Neural progenitor cell (in vitro differentiated cells): ENCODE results near the gene DRGX. TPM values are rescaled to one million over a fixed set of nuclear protein-coding genes. Genes with fewer than 3 reads are reported as not detected.

Source experiments
- DNase-seq: peaks from one replicate; pipeline ENCODE4 v3.0.0-alpha.2; 2016; ENCODE audit warnings: low spot score
- H2AFZ ChIP-seq: fragments of 200-600 bp; sonication (generic); replicated peaks from 2 replicates; pipeline ENCODE4 v1.6.1; 2016; ENCODE audit warnings: antibody characterized with exemption
- H3F3A ChIP-seq: fragments of 200-600 bp; sonication (generic); 2 replicates; pipeline ENCODE4 v1.6.1; 2016; ENCODE audit warnings: antibody characterized with exemption, low read depth
- H3K27ac ChIP-seq: fragments of 200-600 bp; sonication (generic); 2 replicates; pipeline ENCODE4 v1.5.1; 2016; ENCODE audit warnings: mild to moderate bottlenecking
- H3K27me3 ChIP-seq: fragments of 200-600 bp; sonication (generic); 2 replicates; pipeline ENCODE4 v1.6.1; 2016; ENCODE audit warnings: mild to moderate bottlenecking, moderate library complexity
- H3K36me3 ChIP-seq: fragments of 200-600 bp; sonication (generic); 2 replicates; pipeline ENCODE4 v1.5.1; 2016
- H3K4me1 ChIP-seq: fragments of 200-600 bp; sonication (generic); 2 replicates; pipeline ENCODE4 v1.6.1; 2016; ENCODE audit warnings: mixed run types
- H3K4me2 ChIP-seq: fragments of 200-600 bp; sonication (generic); 2 replicates; pipeline ENCODE4 v1.6.1; 2016
- H3K4me3 ChIP-seq: fragments of 200-600 bp; sonication (generic); 2 replicates; pipeline ENCODE4 v1.5.1; 2016
- H3K79me2 ChIP-seq: fragments of 200-600 bp; sonication (generic); 2 replicates; pipeline ENCODE4 v1.6.1; 2016; ENCODE audit warnings: low read depth
- H3K9ac ChIP-seq: fragments of 200-600 bp; sonication (generic); 2 replicates; pipeline ENCODE4 v1.6.1; 2016
- H3K9me3 ChIP-seq: fragments of 200-600 bp; sonication (generic); 2 replicates; pipeline ENCODE4 v1.5.1; 2016; ENCODE audit warnings: low read depth
- H4K20me1 ChIP-seq: fragments of 200-600 bp; sonication (generic); 2 replicates; pipeline ENCODE4 v1.6.1; 2016; ENCODE audit warnings: low read depth
- H3K27ac Mint-ChIP-seq: 3 replicates; pipeline ENCODE4 v1.8.0; 2021; ENCODE audit warnings: mixed read lengths
- H3K27me3 Mint-ChIP-seq: 2 replicates; pipeline ENCODE4 v1.8.0; 2022; ENCODE audit warnings: low read depth, mild to moderate bottlenecking, inconsistent platforms, moderate library complexity, mixed read lengths; ENCODE audit not compliant: insufficient read depth
- H3K36me3 Mint-ChIP-seq: 3 replicates; pipeline ENCODE4 v1.8.0; 2021; ENCODE audit warnings: mixed read lengths
- H3K4me1 Mint-ChIP-seq: 3 replicates; pipeline ENCODE4 v1.8.0; 2021; ENCODE audit warnings: mixed read lengths
- H3K4me3 Mint-ChIP-seq: 3 replicates; pipeline ENCODE4 v1.8.0; 2021; ENCODE audit warnings: mild to moderate bottlenecking, moderate library complexity, mixed read lengths
- H3K9me3 Mint-ChIP-seq: 3 replicates; pipeline ENCODE4 v1.8.0; 2020; ENCODE audit warnings: mixed read lengths
- CTCF ChIP-seq: fragments of 200-600 bp; sonication (generic); IDR thresholded peaks from 2 replicates; pipeline ENCODE4 v1.5.1; 2017; ENCODE audit warnings: antibody characterized with exemption, mild to moderate bottlenecking
- EZH2 ChIP-seq: fragments of 200-600 bp; sonication (generic); IDR thresholded peaks from 2 replicates; pipeline ENCODE4 v1.6.1; 2017; ENCODE audit warnings: antibody characterized with exemption, mild to moderate bottlenecking, moderate library complexity
- EZH2phosphoT487 ChIP-seq: fragments of 200-600 bp; sonication (generic); IDR thresholded peaks from 2 replicates; pipeline ENCODE4 v1.6.1; 2017; ENCODE audit warnings: antibody characterized with exemption
- total RNA-seq: library from RNA; depleted of rRNA; stranded (reverse); fragments of >200 nt; gene quantifications from 2 replicates; pipeline ENCODE4 v1.2.3, GENCODE V29; 2015; ENCODE audit warnings: low replicate concordance

DRGX gene
- total RNA-seq, 1 donor from 2014 or later = not detected

- Histone ChIP-seq H3K27me3 (no peaks in the 10 kb centered on the region), H3K4me3 (no peak overlapping the region), H3F3A (no peaks in the 10 kb centered on the region), H3K9me3 (no peaks in the 10 kb centered on the region), H2AFZ (no peak overlapping the region), H3K9ac (no peak overlapping the region), H3K4me2 (no peak overlapping the region), H3K79me2 (no peaks in the 10 kb centered on the region), H3K4me1 (no peaks in the 10 kb centered on the region), H3K27ac (no peak overlapping the region), H3K36me3 (no peaks in the 10 kb centered on the region), H4K20me1 (no peaks in the 10 kb centered on the region)
- Mint-ChIP-seq H3K4me1 (no peaks in the 10 kb centered on the region), H3K9me3 (peaks cover 11% of the 10 kb centered on the region), H3K4me3 (no peak overlapping the region), H3K36me3 (no peaks in the 10 kb centered on the region), H3K27me3 (no peaks in the 10 kb centered on the region), H3K27ac (no peak overlapping the region)
- no peak for TF ChIP-seq CTCF
- no peak for TF ChIP-seq EZH2phosphoT487
- no peak for TF ChIP-seq EZH2
- no peak for DNase-seq
Measured at GRCh38 chr10:49431426-49431825, 35.5 kb upstream of the DRGX start.

- Histone ChIP-seq H3K9me3 (no peaks in the 10 kb centered on the region), H3K36me3 (no peaks in the 10 kb centered on the region), H2AFZ (no peak overlapping the region), H3K27me3 (no peaks in the 10 kb centered on the region), H3F3A (no peaks in the 10 kb centered on the region), H3K4me2 (no peak overlapping the region), H3K79me2 (no peaks in the 10 kb centered on the region), H3K27ac (no peak overlapping the region), H3K9ac (no peak overlapping the region), H4K20me1 (no peaks in the 10 kb centered on the region), H3K4me3 (no peak overlapping the region), H3K4me1 (no peaks in the 10 kb centered on the region)
- no peaks in the 10 kb centered on the region for H3K36me3 Mint-ChIP-seq
- peaks cover 15% of the 10 kb centered on the region for H3K9me3 Mint-ChIP-seq
- no peak for TF ChIP-seq EZH2phosphoT487
- no peak for TF ChIP-seq CTCF
- no peak for TF ChIP-seq EZH2
- H3K4me1 Mint-ChIP-seq = no peaks in the 10 kb centered on the region
- H3K27ac Mint-ChIP-seq = no peak overlapping the region
- DNase-seq = no peak
- H3K27me3 Mint-ChIP-seq = peaks cover 5% of the 10 kb centered on the region
- no peak overlapping the region for H3K4me3 Mint-ChIP-seq
Measured at GRCh38 chr10:49429458-49429857, 33.6 kb upstream of the DRGX start.

GRCh38 chr10:49426490-49427360, 30.8 kb upstream of the DRGX start:
- Mint-ChIP-seq H3K27me3 (peaks cover 9% of the 10 kb centered on the region), H3K36me3 (no peaks in the 10 kb centered on the region), H3K4me3 (no peak overlapping the region), H3K9me3 (peaks cover 19% of the 10 kb centered on the region), H3K4me1 (no peaks in the 10 kb centered on the region), H3K27ac (no peak overlapping the region)
- Histone ChIP-seq H3K27me3 (no peaks in the 10 kb centered on the region), H3K9me3 (no peaks in the 10 kb centered on the region), H3K9ac (no peak overlapping the region), H3K27ac (no peak overlapping the region), H3K79me2 (no peaks in the 10 kb centered on the region), H2AFZ (no peak overlapping the region), H4K20me1 (no peaks in the 10 kb centered on the region), H3K4me1 (no peaks in the 10 kb centered on the region), H3K4me3 (no peak overlapping the region), H3K36me3 (no peaks in the 10 kb centered on the region), H3F3A (no peaks in the 10 kb centered on the region), H3K4me2 (no peak overlapping the region)
- no peak for TF ChIP-seq EZH2
- no peak for TF ChIP-seq EZH2phosphoT487
- no peak for TF ChIP-seq CTCF
- no peak for DNase-seq
